Upper lobe of right lung (tissue), 1 donor: Measurements from ENCODE around the gene ITPRIPL2. TPM values are rescaled to one million over a fixed set of nuclear protein-coding genes. Genes with fewer than 3 reads are reported as not detected.

Experiments
- ATAC-seq: fragments of 200-7000 bp; cut with Tn5 transposase; one replicate; pipeline ENCODE4 v1.9.1; 2020; ENCODE audit warnings: mild to moderate bottlenecking, moderate library complexity
- DNase-seq: peaks from one replicate; pipeline ENCODE4 v3.0.0-alpha.2; 2020
- H3K27ac ChIP-seq: fragments of 200-600 bp; one replicate; pipeline ENCODE4 v1.8.0; 2022
- H3K27me3 ChIP-seq: fragments of 200-600 bp; one replicate; pipeline ENCODE4 v1.8.0; 2022; ENCODE audit warnings: mild to moderate bottlenecking
- H3K36me3 ChIP-seq: fragments of 200-600 bp; one replicate; pipeline ENCODE4 v1.8.0; 2022
- H3K4me1 ChIP-seq: fragments of 200-600 bp; one replicate; pipeline ENCODE4 v1.8.0; 2022
- H3K4me3 ChIP-seq: fragments of 200-600 bp; one replicate; pipeline ENCODE4 v1.8.0; 2022; ENCODE audit warnings: mild to moderate bottlenecking
- H3K9me3 ChIP-seq: fragments of 200-600 bp; one replicate; pipeline ENCODE4 v1.8.0; 2022
- CTCF ChIP-seq: fragments of 200-600 bp; IDR thresholded peaks from one replicate; pipeline ENCODE4 v1.8.0; 2022; ENCODE audit warnings: antibody characterized with exemption
- intact Hi-C: fragments of 100-400 bp; cut with DNase I; formaldehyde crosslinking; loops from one replicate; pipeline ENCODE4 v1.11.0; 2022
- total RNA-seq: library from RNA; stranded (reverse); fragmentation: NEBNext Ultra II Directional; extraction: Animal tissue kit (Norgen Biotek cat#: 25700); gene quantifications from one replicate; pipeline ENCODE4 v1.2.1, GENCODE V29; 2021
- donor health status: DM: no; HTN: yes; CAD: no; lungs with severe emphysema.

ITPRIPL2 gene
- total RNA-seq, 1 donor from 2014 or later: 68.9 TPM

- peaks cover 8% of the 10 kb centered on the region for H3K4me1 ChIP-seq
- no peak for TF ChIP-seq CTCF
- no peaks in the 10 kb centered on the region for H3K27me3 ChIP-seq
- DNase-seq (no peak), ATAC-seq (no peak)
- intact Hi-C loops: loop anchor here (10.0 kb wide), 2 partner anchors 91 to 291 kb away; no protein-coding TSS in a partner anchor
- no peaks in the 10 kb centered on the region for H3K9me3 ChIP-seq
- H3K36me3 ChIP-seq: peaks cover 15% of the 10 kb centered on the region
- H3K27ac ChIP-seq: no peak overlapping the region
- no peak overlapping the region for H3K4me3 ChIP-seq
Measured at GRCh38 chr16:19083670-19084069, 30.1 kb upstream of the ITPRIPL2 start.

GRCh38 chr16:19084139-19084538, 29.6 kb upstream of the ITPRIPL2 start:
- Histone ChIP-seq H3K9me3 (no peaks in the 10 kb centered on the region), H3K4me1 (peaks cover 8% of the 10 kb centered on the region), H3K36me3 (peaks cover 11% of the 10 kb centered on the region), H3K27ac (no peak overlapping the region), H3K4me3 (no peak overlapping the region), H3K27me3 (no peaks in the 10 kb centered on the region)
- TF ChIP-seq CTCF: no peak
- intact Hi-C loops: loop anchor here (10.0 kb wide), 2 partner anchors 91 to 291 kb away; no protein-coding TSS in a partner anchor
- ATAC-seq (no peak), DNase-seq (no peak)

- Histone ChIP-seq H3K36me3 (peaks cover 10% of the 10 kb centered on the region), H3K9me3 (no peaks in the 10 kb centered on the region), H3K4me1 (peaks cover 8% of the 10 kb centered on the region), H3K27me3 (no peaks in the 10 kb centered on the region), H3K4me3 (no peak overlapping the region), H3K27ac (no peak overlapping the region)
- TF ChIP-seq CTCF: no peak
- ATAC-seq (no peak), DNase-seq (no peak)
- intact Hi-C loops: loop anchor here (10.0 kb wide), 2 partner anchors 90 to 290 kb away; no protein-coding TSS in a partner anchor
Measured at GRCh38 chr16:19084879-19085278, 28.9 kb upstream of the ITPRIPL2 start.

- H3K27ac ChIP-seq: no peak overlapping the region
- no peaks in the 10 kb centered on the region for H3K9me3 ChIP-seq
- intact Hi-C loops: loop anchor here (10.0 kb wide), 2 partner anchors 89 to 289 kb away; no protein-coding TSS in a partner anchor
- H3K27me3 ChIP-seq: no peaks in the 10 kb centered on the region
- DNase-seq (no peak), ATAC-seq (no peak)
- no peak overlapping the region for H3K4me3 ChIP-seq
- peaks cover 8% of the 10 kb centered on the region for H3K4me1 ChIP-seq
- no peak for TF ChIP-seq CTCF
- H3K36me3 ChIP-seq: peaks cover 10% of the 10 kb centered on the region
Measured at GRCh38 chr16:19085679-19086200, 28.0 kb upstream of the ITPRIPL2 start.

- Histone ChIP-seq H3K27ac (no peak overlapping the region), H3K9me3 (no peaks in the 10 kb centered on the region), H3K27me3 (no peaks in the 10 kb centered on the region), H3K4me1 (peaks cover 8% of the 10 kb centered on the region), H3K36me3 (peaks cover 5% of the 10 kb centered on the region), H3K4me3 (peak overlapping the region; percentile 51)
- ATAC-seq (peak; percentile 100), DNase-seq (peak; percentile 93)
- intact Hi-C loops: loop anchor here (10.0 kb wide), 2 partner anchors 88 to 288 kb away; no protein-coding TSS in a partner anchor
- TF ChIP-seq CTCF: peak; percentile 99
Measured at GRCh38 chr16:19086322-19087199, 27.2 kb upstream of the ITPRIPL2 start.
